ENCODE results near the gene PROM1.

- TF ChIP-seq CTCF (conservative IDR thresholded peaks at IDR 0.05; ENCODE audit: low read depth in 2 of 2) (no peak), JUNB (IDR thresholded peaks at IDR 0.05; ENCODE audit: unreplicated experiment) (no peak), POLR2AphosphoS5 (IDR thresholded peaks at IDR 0.05; ENCODE audit: low read depth) (no peak), EZH2phosphoT487 (IDR thresholded peaks at IDR 0.05; ENCODE audit: unreplicated experiment) (no peak), EZH2 (IDR thresholded peaks at IDR 0.05; ENCODE audit: low read depth, unreplicated experiment) (no peak), REST (IDR thresholded peaks at IDR 0.05; ENCODE audit: unreplicated experiment) (no peak), ZNF331 (CRISPR knock-in tag; IDR thresholded peaks at IDR 0.05; ENCODE audit: low read depth) (no peak), ZNF114 (CRISPR knock-in tag; IDR thresholded peaks at IDR 0.05) (no peak), CREB1 (CRISPR knock-in tag; IDR thresholded peaks at IDR 0.05; ENCODE audit: low read depth) (no peak), STAT1 (IDR thresholded peaks at IDR 0.05; ENCODE audit: unreplicated experiment) (no peak), NANOG (IDR thresholded peaks at IDR 0.05; ENCODE audit: borderline replicate concordance) (no peak)
- TF ChIP-seq, protein P1, sequence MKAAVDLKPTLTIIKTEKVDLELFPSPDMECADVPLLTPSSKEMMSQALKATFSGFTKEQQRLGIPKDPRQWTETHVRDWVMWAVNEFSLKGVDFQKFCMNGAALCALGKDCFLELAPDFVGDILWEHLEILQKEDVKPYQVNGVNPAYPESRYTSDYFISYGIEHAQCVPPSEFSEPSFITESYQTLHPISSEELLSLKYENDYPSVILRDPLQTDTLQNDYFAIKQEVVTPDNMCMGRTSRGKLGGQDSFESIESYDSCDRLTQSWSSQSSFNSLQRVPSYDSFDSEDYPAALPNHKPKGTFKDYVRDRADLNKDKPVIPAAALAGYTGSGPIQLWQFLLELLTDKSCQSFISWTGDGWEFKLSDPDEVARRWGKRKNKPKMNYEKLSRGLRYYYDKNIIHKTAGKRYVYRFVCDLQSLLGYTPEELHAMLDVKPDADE (IDR thresholded peaks at IDR 0.05) = no peak
Observed at GRCh38 chr4:16126714-16127113, 42.9 kb upstream of the PROM1 start.
